Vagina (tissue), 2 donors: ENCODE measurements around the gene ISG20.

ENCODE experiments used
- CTCF ChIP-seq, 3 experiments: fragments of 450-650 bp in 2 of 3; fragments of 200-600 bp in 1 of 3; sonication (generic) in 1 of 3; IDR thresholded peaks; one replicate each; pipeline ENCODE4 v1.5.1; 2017 to 2019; ENCODE audit warnings: antibody characterized with exemption in 3 of 3, mild to moderate bottlenecking in 2 of 3, moderate library complexity in 2 of 3
- POLR2A ChIP-seq, 2 donors: fragments of 450-650 bp; IDR thresholded peaks; one replicate each; pipeline ENCODE4 v1.6.1; 2017; ENCODE audit warnings: antibody characterized with exemption in 2 of 2, mild to moderate bottlenecking in 2 of 2, moderate library complexity in 2 of 2
- POLR2AphosphoS5 ChIP-seq, 2 donors: sonication (generic); formaldehyde crosslinking; IDR thresholded peaks; one replicate each; pipeline ENCODE4 v1.9.0; 2017; ENCODE audit warnings: antibody characterized with exemption in 2 of 2, mild to moderate bottlenecking in 2 of 2, low read depth in 1 of 2; ENCODE audit not compliant: insufficient read depth in 1 of 2

GRCh38 chr15:88605189-88606069 is 33.4 kb upstream of the ISG20 start:
- no peak for TF ChIP-seq CTCF (IDR thresholded peaks at IDR 0.05)
- TF ChIP-seq POLR2A (IDR thresholded peaks at IDR 0.05): no peak
- TF ChIP-seq POLR2AphosphoS5 (IDR thresholded peaks at IDR 0.05; ENCODE audit: insufficient read depth in 1 of 2, low read depth in 1 of 2): no peak
